MCF 10A (cell line): ENCODE data around the gene FBRSL1. TPM values are rescaled to one million over a fixed set of nuclear protein-coding genes. Genes with fewer than 3 reads are reported as not detected.

Source experiments
- BruUV-seq: library from RNA; stranded (reverse); fragments of 400-500 nt; replicated peaks from 2 replicates; lab custom pipeline; 2021; lab: Mats Ljungman, UMichigan
- CTCF ChIA-PET: fragments of 300-600 bp; sonication (Branson Sonifier 250); formaldehyde crosslinking; extraction: SDS; loops from one replicate; lab custom pipeline; 2021; ENCODE audit warnings: antibody characterized with exemption, inconsistent platforms; lab: Yijun Ruan, JAX
- POLR2A ChIA-PET: fragments of 300-600, 350-650 bp; sonication (Branson Sonifier 250); formaldehyde crosslinking; extraction: SDS; loops from one replicate; lab custom pipeline; 2020; ENCODE audit warnings: antibody characterized with exemption, inconsistent platforms; lab: Yijun Ruan, JAX
- DNase-seq: peaks from one replicate; pipeline ENCODE4 v3.0.0-alpha.2; 2018; ENCODE audit not compliant: unreplicated experiment
- H3K27ac Mint-ChIP-seq: one replicate; pipeline ENCODE4 v1.8.0; 2022; ENCODE audit warnings: mild to moderate bottlenecking, low read depth, mixed read lengths; ENCODE audit not compliant: unreplicated experiment
- H3K27me3 Mint-ChIP-seq: one replicate; pipeline ENCODE4 v1.8.0; 2022; ENCODE audit warnings: mixed read lengths; ENCODE audit not compliant: insufficient read depth, unreplicated experiment
- H3K36me3 Mint-ChIP-seq: one replicate; pipeline ENCODE4 v1.8.0; 2022; ENCODE audit warnings: mild to moderate bottlenecking, moderate library complexity, mixed read lengths; ENCODE audit not compliant: insufficient read depth, unreplicated experiment
- H3K4me1 Mint-ChIP-seq: one replicate; pipeline ENCODE4 v1.8.0; 2022; ENCODE audit warnings: mixed read lengths; ENCODE audit not compliant: insufficient read depth, unreplicated experiment
- H3K4me3 Mint-ChIP-seq: one replicate; pipeline ENCODE4 v1.8.0; 2022; ENCODE audit warnings: mild to moderate bottlenecking, moderate library complexity, mixed read lengths; ENCODE audit not compliant: unreplicated experiment
- H3K9me3 Mint-ChIP-seq: one replicate; pipeline ENCODE4 v1.8.0; 2022; ENCODE audit warnings: mixed read lengths; ENCODE audit not compliant: unreplicated experiment
- intact Hi-C: fragments of 100-400 bp; cut with micrococcal nuclease; formaldehyde crosslinking; loops from 2 replicates; pipeline ENCODE4 v1.14.1; 2022
- total RNA-seq: library from RNA; stranded (reverse); gene quantifications from 2 replicates; pipeline ENCODE4 v1.2.3, GENCODE V29; 2022
- TF ChIP-seq, protein P1 (sequence below): fragments of 200-600 bp; IDR thresholded peaks from one replicate; pipeline ENCODE4 v1.8.0; 2022; ENCODE audit warnings: antibody characterized with exemption, mild to moderate bottlenecking; ENCODE audit not compliant: unreplicated experiment

The FBRSL1 gene
- total RNA-seq, 1 experiment from 2014 or later, result 47.4 TPM

DNA sequence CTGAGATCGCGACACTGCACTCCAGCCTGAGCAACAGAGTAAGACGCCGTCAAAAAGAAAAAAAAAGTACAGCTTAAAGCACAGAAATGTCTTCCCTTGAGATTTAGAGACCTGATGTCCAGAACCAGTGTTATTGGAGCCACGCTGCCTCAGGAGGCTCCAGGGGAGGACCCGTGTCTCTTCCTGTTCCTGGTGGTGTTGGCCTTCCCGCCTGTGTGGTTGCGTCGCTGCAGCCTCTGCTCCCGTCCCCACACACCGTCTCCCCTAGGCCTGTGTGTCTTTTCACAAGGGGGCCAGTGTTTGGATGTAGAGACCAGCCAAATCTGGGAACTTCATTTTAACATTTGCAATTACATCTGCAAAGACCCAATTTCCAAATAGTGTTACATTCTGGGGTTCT, 8.6 kb upstream of the FBRSL1 start:
- BruUV-seq, result no TSS peak
- Mint-ChIP-seq H3K4me1 (no peaks in the 10 kb centered on the region), H3K27ac (no peak overlapping the region), H3K9me3 (no peaks in the 10 kb centered on the region), H3K27me3 (peaks cover 48% of the 10 kb centered on the region), H3K4me3 (no peak overlapping the region), H3K36me3 (no peaks in the 10 kb centered on the region)
- intact Hi-C loops, result no loop called here
- TF ChIP-seq, protein P1, sequence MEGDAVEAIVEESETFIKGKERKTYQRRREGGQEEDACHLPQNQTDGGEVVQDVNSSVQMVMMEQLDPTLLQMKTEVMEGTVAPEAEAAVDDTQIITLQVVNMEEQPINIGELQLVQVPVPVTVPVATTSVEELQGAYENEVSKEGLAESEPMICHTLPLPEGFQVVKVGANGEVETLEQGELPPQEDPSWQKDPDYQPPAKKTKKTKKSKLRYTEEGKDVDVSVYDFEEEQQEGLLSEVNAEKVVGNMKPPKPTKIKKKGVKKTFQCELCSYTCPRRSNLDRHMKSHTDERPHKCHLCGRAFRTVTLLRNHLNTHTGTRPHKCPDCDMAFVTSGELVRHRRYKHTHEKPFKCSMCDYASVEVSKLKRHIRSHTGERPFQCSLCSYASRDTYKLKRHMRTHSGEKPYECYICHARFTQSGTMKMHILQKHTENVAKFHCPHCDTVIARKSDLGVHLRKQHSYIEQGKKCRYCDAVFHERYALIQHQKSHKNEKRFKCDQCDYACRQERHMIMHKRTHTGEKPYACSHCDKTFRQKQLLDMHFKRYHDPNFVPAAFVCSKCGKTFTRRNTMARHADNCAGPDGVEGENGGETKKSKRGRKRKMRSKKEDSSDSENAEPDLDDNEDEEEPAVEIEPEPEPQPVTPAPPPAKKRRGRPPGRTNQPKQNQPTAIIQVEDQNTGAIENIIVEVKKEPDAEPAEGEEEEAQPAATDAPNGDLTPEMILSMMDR, result no peak
- ChIA-PET CTCF (no interaction called here), POLR2A (no interaction called here)
- DNase-seq, result no peak

DNA sequence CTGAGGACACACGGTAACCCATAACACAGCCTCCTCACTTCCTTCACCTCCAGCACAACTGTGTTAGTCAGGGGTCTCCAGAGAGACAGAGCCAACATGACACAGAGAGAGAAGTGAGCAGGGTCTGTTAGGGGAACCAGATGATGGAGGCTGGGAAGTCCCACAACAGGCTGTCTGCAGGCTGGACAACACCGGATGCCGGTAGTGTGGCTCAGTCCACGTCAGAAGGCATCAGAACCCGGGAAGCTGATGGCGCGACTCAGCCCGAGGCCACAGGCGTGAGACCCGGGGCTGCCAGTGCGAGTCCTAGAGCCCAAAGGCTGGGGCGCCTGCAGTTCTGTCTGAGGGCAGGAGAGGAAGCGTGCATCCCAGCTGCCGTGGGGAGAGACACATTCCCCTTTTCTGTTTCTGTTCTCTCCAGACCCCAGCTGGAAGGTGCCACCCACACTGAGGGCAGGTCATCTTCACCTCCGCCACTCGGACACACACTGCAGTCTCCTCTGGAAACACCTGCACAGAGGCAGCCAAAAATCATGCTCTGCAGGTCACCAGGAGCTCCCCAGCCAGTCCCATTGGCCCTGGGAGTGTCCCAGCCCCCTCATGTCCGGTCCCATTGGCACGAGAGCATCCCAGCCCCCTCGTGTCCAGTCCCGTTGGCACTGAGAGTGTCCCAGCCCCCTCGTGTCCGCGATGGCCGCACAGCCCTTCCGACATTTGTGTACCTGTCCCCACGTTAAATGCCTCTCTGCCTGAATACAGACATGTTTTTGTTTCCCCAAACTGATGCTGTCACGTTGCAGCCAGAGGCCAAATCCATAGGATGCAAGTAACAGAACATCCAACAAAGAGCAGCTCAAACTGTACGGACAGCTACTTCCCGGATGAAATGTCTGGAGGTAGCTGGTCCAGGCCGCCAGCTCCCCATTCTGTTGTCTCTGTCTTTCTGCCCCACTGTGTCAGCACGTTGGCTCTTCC, 7.9 kb upstream of the FBRSL1 start:
- ChIA-PET CTCF (interaction anchor here (1.4 kb wide), 1 partner anchor 67 kb away, joined by 8 read pairs; no protein-coding TSS in a partner anchor), POLR2A (no interaction called here)
- Mint-ChIP-seq H3K36me3 (no peaks in the 10 kb centered on the region), H3K27ac (no peak overlapping the region), H3K9me3 (no peaks in the 10 kb centered on the region), H3K4me1 (no peaks in the 10 kb centered on the region), H3K27me3 (peaks cover 51% of the 10 kb centered on the region), H3K4me3 (no peak overlapping the region)
- no TSS peak for BruUV-seq
- TF ChIP-seq, protein P1, result no peak
- no peak for DNase-seq
- intact Hi-C loops, result no loop called here

DNA sequence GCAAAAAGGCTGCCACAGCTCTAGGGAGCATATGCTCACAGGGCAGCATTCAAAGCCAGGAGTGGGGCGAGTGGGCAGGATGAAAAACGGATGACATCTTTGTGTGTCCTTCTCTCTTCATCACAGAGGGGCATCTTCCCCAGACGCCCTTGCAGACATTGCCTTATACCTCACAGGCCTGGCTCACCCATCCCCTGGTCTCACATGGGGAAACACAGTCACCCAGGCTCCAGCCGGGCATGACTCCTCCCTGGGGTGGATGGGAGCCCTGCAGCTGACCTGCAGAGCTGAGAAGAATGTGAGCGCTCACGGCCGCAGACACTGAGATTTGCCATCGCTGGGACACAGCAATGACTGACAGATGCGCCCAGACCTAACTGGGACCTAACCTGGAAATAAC, 7.2 kb upstream of the FBRSL1 start:
- Mint-ChIP-seq H3K9me3 (no peaks in the 10 kb centered on the region), H3K4me3 (no peak overlapping the region), H3K36me3 (no peaks in the 10 kb centered on the region), H3K27ac (no peak overlapping the region), H3K27me3 (peaks cover 51% of the 10 kb centered on the region), H3K4me1 (no peaks in the 10 kb centered on the region)
- ChIA-PET CTCF (interaction anchor here (1.4 kb wide), 1 partner anchor 68 kb away, joined by 8 read pairs; no protein-coding TSS in a partner anchor), POLR2A (no interaction called here)
- intact Hi-C loops, result no loop called here
- BruUV-seq, result no TSS peak
- TF ChIP-seq, protein P1, result no peak
- no peak for DNase-seq

DNA sequence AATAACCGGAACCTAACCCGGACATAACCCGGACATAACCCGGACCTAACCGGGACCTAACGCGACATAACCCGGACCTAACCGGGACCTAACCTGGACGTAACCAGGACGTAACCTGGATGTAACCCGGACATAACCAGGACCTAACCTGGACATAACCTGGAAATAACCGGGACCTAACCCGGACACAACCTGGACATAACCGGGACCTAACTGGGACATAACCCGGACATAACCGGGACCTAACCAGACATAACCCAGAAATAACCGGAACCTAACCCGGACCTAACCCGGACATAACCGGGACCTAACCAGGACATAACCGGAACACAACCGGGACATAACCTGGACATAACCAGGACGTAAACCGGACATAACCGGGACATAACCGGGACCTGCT, 6.7 kb upstream of the FBRSL1 start:
- no peak for DNase-seq
- Mint-ChIP-seq H3K9me3 (no peaks in the 10 kb centered on the region), H3K27ac (no peak overlapping the region), H3K27me3 (peaks cover 51% of the 10 kb centered on the region), H3K4me1 (no peaks in the 10 kb centered on the region), H3K36me3 (no peaks in the 10 kb centered on the region), H3K4me3 (no peak overlapping the region)
- ChIA-PET CTCF (interaction anchor here (1.4 kb wide), 1 partner anchor 68 kb away, joined by 8 read pairs; no protein-coding TSS in a partner anchor), POLR2A (no interaction called here)
- no TSS peak for BruUV-seq
- TF ChIP-seq, protein P1, result no peak
- intact Hi-C loops, result no loop called here
